Muscle of arm (tissue), 12 donors: Measurements from ENCODE around the gene ID1. TPM values are rescaled to one million over a fixed set of nuclear protein-coding genes. Genes with fewer than 3 reads are reported as not detected.
"Not testable (repeated sequence)": the region's sequence is repeated elsewhere in the genome, so short reads cannot be mapped to it uniquely, and the experiment has no call there.

Source experiments
- DNase-seq: peaks from one replicate; pipeline ENCODE4 v3.0.0-alpha.2; 2013
- polyA plus RNA-seq, 12 donors: library from polyadenylated mRNA; unstranded; fragments of 120-200 nt; gene quantifications; one replicate each; pipeline ENCODE4 v1.2.1, GENCODE V29; 2013; ENCODE audit not compliant: insufficient read length in 12 of 12

Gene ID1
- polyA plus RNA-seq, 12 donors, result 14.1 to 44.6 (median 29.6) TPM; not detected in 1

DNA sequence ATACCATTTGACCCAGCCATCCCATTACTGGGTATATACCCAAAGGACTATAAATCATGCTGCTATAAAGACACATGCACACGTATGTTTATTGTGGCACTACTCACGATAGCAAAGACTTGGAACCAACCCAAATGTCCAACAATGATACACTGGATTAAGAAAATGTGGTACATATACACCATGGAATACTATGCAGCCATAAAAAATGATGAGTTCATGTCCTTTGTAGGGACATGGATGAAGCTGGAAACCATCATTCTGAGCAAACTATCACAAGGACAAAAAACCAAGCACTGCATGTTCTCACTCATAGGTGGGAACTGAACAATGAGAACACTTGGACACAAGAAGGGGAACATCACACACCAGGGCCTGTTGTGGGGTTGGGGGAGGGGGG is 23.0 kb downstream of the ID1 start:
- DNase-seq, result not testable (repeated sequence)

DNA sequence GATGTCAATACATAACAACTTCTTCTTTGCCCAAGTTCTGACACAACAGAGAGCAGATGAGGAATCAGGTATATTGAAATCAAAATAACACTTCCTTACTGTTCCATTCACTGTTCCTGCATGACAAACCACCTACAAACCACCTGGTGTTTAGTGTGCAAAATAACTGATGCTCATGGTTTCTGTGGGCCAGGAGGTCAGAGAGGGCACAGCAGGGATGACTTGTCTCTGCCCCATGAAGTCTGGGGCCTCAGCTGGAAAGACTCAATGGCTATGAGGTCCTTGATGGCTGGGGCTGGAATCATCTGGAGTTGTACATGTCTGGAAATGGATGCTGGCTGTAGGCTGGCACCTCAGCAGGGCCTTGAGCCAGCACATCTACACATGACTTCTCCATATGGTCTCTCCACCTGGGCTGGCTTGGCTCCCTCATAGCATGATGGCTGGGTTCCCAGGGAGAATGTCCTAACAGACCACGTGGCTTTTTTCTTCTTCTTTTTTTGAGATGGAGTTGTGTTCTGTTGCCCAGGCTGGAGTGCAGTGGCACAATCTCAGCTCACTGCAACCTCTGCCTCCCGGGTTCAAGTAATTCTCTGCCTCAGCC is 25.2 kb downstream of the ID1 start:
- peak; percentile 48 for DNase-seq

- no peak for DNase-seq
Measured at GRCh38 chr20:31632548-31633338, 27.7 kb downstream of the ID1 start.

GRCh38 chr20:31633339-31633914 is 28.3 kb downstream of the ID1 start:
- no peak for DNase-seq

- DNase-seq, result no peak
Measured at GRCh38 chr20:31637660-31638059, 32.6 kb downstream of the ID1 start, which contains the start of gene COX4I2. TSS of gene COX4I2 (plus strand) at chr20:31637912. CDS start at chr20:31639018, 1,106 bp downstream.

GRCh38 chr20:31638317-31638716 is 33.2 kb downstream of the ID1 start:
- no peak for DNase-seq

GRCh38 chr20:31638816-31639215 is 33.7 kb downstream of the ID1 start:
- DNase-seq, result no peak

- no peak for DNase-seq
Measured at GRCh38 chr20:31640259-31640658, 35.2 kb downstream of the ID1 start.

- DNase-seq, result no peak
Measured at GRCh38 chr20:31641391-31641790, 36.3 kb downstream of the ID1 start.

GRCh38 chr20:31642837-31643236 is 37.7 kb downstream of the ID1 start:
- DNase-seq, result no peak

GRCh38 chr20:31643522-31643921 is 38.4 kb downstream of the ID1 start:
- no peak for DNase-seq

DNA sequence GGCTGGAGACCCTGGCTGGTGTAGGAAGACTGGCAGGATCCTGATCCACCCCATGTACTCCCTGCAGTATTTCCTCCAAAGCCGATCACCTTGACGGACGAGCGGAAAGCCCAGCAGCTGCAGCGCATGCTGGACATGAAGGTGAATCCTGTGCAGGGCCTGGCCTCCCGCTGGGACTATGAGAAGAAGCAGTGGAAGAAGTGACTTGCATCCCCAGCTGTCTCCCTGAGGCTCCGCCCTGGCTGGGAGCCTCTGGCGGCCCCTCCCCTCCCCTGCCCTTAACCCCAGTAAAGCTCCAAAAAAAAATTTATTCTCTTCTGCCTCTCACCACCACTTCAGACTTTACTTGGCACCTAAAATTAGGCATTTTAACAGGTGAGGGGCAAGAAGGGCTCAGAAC is 39.6 kb downstream of the ID1 start:
- DNase-seq, result no peak

DNA sequence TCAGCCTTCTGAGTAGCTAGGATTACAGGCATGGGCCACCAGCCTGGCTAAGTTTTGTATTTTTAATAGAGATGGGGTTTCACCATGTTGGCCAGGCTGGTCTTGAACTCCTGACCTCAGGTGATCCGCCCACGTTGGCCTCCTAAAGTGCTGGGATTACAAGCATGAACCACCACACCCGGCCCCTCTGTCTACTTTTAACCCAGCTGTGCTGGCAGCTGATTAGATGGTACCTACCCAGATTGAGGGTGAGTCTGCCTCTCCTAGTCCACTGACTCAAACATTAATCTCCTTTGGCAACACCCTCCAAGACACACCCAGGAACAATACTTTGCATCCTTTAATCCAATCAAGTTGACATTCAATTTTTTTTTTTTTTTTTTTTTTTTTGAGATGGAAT is 43.0 kb downstream of the ID1 start:
- not testable (repeated sequence) for DNase-seq

DNA sequence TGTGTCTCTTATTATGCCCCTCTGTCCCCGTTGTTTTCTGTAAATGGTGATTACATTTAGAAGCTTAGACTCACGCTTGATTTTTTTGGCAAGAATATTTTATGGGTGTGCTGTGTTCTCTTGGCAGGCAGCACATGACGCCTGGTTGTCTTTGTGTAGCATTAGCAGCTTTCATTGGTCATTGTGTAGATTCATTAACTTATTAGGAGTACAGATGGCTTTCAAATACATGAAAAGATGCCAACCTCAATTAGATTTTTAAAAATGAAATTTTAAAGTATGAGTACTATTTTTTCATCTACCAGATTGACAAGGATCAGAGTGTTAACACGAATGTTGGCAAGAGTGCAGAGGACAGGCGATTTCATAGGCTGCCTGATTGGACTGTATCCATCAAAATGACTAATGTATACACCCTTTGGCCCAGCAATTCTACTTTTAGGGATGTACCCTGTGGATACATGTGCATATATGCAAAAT is 47.9 kb downstream of the ID1 start:
- DNase-seq, result peak; percentile 41

- DNase-seq, result no peak
Measured at GRCh38 chr20:31653561-31653960, 48.5 kb downstream of the ID1 start.

DNA sequence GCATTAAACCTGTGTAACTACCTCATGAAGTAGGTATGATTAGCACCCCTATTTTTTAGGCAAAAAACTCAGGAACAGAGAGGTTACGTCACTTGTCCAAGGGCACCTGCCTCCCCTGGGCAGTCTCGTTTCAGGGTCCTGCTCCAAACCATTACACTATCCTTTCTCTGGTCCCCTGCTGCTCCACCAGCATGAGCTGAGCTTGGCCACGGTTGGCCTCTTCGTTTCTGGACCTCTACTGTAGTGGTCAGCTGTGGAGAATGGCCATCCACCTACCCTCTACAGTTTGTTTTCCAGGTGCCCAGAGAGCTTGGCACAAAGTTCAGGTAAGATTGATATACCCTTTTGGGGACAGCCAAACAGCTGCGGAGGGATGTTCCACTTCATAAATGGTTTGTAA is 49.4 kb downstream of the ID1 start:
- DNase-seq, result no peak

Other genes with a start within 250 kb of the ID1 start
- gene DEFB118, start 236.7 kb upstream of the ID1 start, polyA plus RNA-seq, result not detected
- gene DEFB119, start 214.7 kb upstream of the ID1 start, polyA plus RNA-seq, result not detected
- not detected for gene DEFB121, start 199.1 kb upstream of the ID1 start, polyA plus RNA-seq
- not detected for gene DEFB123, start 164.7 kb upstream of the ID1 start, polyA plus RNA-seq
- gene DEFB124, start 130.2 kb upstream of the ID1 start, polyA plus RNA-seq, result 1 to 10 TPM in 8 of 12 donors, under 1 TPM in 2, not detected in 2; 0.60 to 1.6 (median 1.3) TPM
- gene REM1, start 130.0 kb upstream of the ID1 start, polyA plus RNA-seq, result 1 to 10 TPM in 10 of 12 donors, not detected in 2; 3.0 to 8.4 (median 5.6) TPM
- 100 to 1,000 TPM in 2 of 12 donors, 10 to 100 TPM in 9, not detected in 1; 64.5 to 109 (median 75.6) TPM for gene HM13, start 90.8 kb upstream of the ID1 start, polyA plus RNA-seq
- gene COX4I2, start 32.6 kb downstream of the ID1 start, polyA plus RNA-seq, result 10 to 100 TPM in 2 of 12 donors, 1 to 10 TPM in 9, not detected in 1; 5.6 to 21.6 (median 7.8) TPM
- 10 to 100 TPM in 11 of 12 donors, not detected in 1; 24.0 to 55.2 (median 32.4) TPM for gene BCL2L1, start 117.6 kb downstream of the ID1 start, polyA plus RNA-seq
- gene TPX2, start 134.0 kb downstream of the ID1 start, polyA plus RNA-seq, result 10 to 100 TPM in 11 of 12 donors, not detected in 1; 18.5 to 42.7 (median 29.6) TPM
- 10 to 100 TPM in 11 of 12 donors, not detected in 1; 14.1 to 79.5 (median 48.4) TPM for gene MYLK2, start 214.1 kb downstream of the ID1 start, polyA plus RNA-seq
- gene FOXS1, start 240.3 kb downstream of the ID1 start, polyA plus RNA-seq, result 10 to 100 TPM in 1 of 12 donors, 1 to 10 TPM in 10, not detected in 1; 3.9 to 10.5 (median 4.7) TPM